NCI-H446 treated with DMSO at 0.1 percent for 48 hours (cell line): Measurements from ENCODE around the gene ATP7B.

Source experiments
- DNase-seq: peaks from one replicate; lab custom pipeline; 2025; lab: John Stamatoyannopoulos, UW

The ATP7B gene

GRCh38 chr13:51892657-51893056 is 118.6 kb downstream of the ATP7B start:
- DNase-seq: no peak

GRCh38 chr13:51887468-51887867 is 123.8 kb downstream of the ATP7B start:
- DNase-seq: no peak

DNA sequence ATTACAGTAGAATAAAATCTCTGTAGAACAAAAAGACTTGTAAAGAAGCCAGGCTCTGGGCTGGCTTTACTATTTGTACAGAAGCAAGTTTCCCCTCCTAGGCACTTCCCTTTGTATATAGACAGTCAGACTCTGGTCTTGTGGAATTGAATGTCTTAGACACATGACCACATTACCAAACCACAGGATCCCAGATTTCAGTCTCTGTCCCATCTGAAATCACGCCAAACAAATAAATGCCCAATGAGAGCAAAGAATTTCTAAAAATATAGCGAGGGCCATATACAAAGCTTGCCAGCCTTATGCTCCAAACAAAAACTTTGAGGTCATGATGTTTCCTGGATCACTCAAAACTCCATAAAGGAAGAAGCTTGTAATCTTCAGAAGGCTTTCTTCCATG is 125.6 kb downstream of the ATP7B start:
- DNase-seq: no peak

GRCh38 chr13:51883226-51883600 is 128.0 kb downstream of the ATP7B start:
- DNase-seq: no peak
